HCT116 (cell line): ENCODE results near the gene CCDC158.

Experiments
- CEBPB ChIP-seq: IDR thresholded peaks from 2 replicates; pipeline ENCODE4 v1.6.1; 2012; ENCODE audit warnings: low read depth
- EZH2phosphoT487 ChIP-seq: fragments of 200-600 bp; IDR thresholded peaks from 2 replicates; pipeline ENCODE4 v1.6.1; 2018; ENCODE audit warnings: antibody characterized with exemption, borderline replicate concordance
- JUND ChIP-seq: IDR thresholded peaks from 2 replicates; pipeline ENCODE4 v1.6.1; 2012
- MAX ChIP-seq: IDR thresholded peaks from 2 replicates; pipeline ENCODE4 v1.6.1; 2012
- POLR2A ChIP-seq: IDR thresholded peaks from 2 replicates; pipeline ENCODE4 v1.7.0; 2011; ENCODE audit warnings: borderline replicate concordance; ENCODE audit not compliant: insufficient read depth, insufficient read length; ENCODE audit errors: extremely low read depth
- POLR2AphosphoS5 ChIP-seq: IDR thresholded peaks from 2 replicates; pipeline ENCODE4 v1.6.1; 2011; ENCODE audit warnings: mild to moderate bottlenecking, low read depth, low read length, moderate library complexity
- YY1 ChIP-seq: IDR thresholded peaks from 2 replicates; pipeline ENCODE4 v1.6.1; 2011; ENCODE audit warnings: low read length, low read depth, moderate library complexity, mild to moderate bottlenecking; ENCODE audit not compliant: insufficient replicate concordance; ENCODE audit errors: extremely low read depth
- ZNF274 ChIP-seq: fragments of 200-500 bp; sonication (Bioruptor generic); IDR thresholded peaks from 2 replicates; pipeline ENCODE4 v1.6.1; 2014; ENCODE audit warnings: mild to moderate bottlenecking, low read depth, low read length, inconsistent platforms
- TF ChIP-seq, protein P1 (sequence below), 3 experiments: fragments of 200-600 bp in 1 of 3; sonication (generic) in 1 of 3; IDR thresholded peaks in 2 of 3; conservative IDR thresholded peaks in 1 of 3; 2 replicates each; pipeline ENCODE4 v1.5.1; 2012 to 2017; ENCODE audit warnings: low read depth in 2 of 3, low read length in 2 of 3, antibody characterized with exemption in 1 of 3, borderline replicate concordance in 1 of 3, control low read depth in 1 of 3, mild to moderate bottlenecking in 1 of 3, mixed read lengths in 1 of 3, mixed run types in 1 of 3, moderate library complexity in 1 of 3; ENCODE audit not compliant: insufficient read depth in 1 of 3
- TF ChIP-seq, protein P2 (sequence below): IDR thresholded peaks from 2 replicates; pipeline ENCODE4 v1.6.1; 2011; ENCODE audit warnings: mild to moderate bottlenecking, low read length, moderate library complexity; ENCODE audit not compliant: insufficient replicate concordance; ENCODE audit errors: extremely low read depth

- TF ChIP-seq, protein P1, sequence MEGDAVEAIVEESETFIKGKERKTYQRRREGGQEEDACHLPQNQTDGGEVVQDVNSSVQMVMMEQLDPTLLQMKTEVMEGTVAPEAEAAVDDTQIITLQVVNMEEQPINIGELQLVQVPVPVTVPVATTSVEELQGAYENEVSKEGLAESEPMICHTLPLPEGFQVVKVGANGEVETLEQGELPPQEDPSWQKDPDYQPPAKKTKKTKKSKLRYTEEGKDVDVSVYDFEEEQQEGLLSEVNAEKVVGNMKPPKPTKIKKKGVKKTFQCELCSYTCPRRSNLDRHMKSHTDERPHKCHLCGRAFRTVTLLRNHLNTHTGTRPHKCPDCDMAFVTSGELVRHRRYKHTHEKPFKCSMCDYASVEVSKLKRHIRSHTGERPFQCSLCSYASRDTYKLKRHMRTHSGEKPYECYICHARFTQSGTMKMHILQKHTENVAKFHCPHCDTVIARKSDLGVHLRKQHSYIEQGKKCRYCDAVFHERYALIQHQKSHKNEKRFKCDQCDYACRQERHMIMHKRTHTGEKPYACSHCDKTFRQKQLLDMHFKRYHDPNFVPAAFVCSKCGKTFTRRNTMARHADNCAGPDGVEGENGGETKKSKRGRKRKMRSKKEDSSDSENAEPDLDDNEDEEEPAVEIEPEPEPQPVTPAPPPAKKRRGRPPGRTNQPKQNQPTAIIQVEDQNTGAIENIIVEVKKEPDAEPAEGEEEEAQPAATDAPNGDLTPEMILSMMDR (IDR thresholded peaks at IDR 0.05 in 2 of 3, conservative IDR thresholded peaks at IDR 0.05 in 1 of 3; ENCODE audit: borderline replicate concordance in 1 of 3, insufficient read depth in 1 of 3, low read depth in 2 of 3, low read length in 2 of 3): no peak
- TF ChIP-seq POLR2A: no peak
- no peak for TF ChIP-seq ZNF274
- TF ChIP-seq POLR2AphosphoS5: no peak
- TF ChIP-seq YY1: no peak
- no peak for TF ChIP-seq MAX
- TF ChIP-seq, protein P2, sequence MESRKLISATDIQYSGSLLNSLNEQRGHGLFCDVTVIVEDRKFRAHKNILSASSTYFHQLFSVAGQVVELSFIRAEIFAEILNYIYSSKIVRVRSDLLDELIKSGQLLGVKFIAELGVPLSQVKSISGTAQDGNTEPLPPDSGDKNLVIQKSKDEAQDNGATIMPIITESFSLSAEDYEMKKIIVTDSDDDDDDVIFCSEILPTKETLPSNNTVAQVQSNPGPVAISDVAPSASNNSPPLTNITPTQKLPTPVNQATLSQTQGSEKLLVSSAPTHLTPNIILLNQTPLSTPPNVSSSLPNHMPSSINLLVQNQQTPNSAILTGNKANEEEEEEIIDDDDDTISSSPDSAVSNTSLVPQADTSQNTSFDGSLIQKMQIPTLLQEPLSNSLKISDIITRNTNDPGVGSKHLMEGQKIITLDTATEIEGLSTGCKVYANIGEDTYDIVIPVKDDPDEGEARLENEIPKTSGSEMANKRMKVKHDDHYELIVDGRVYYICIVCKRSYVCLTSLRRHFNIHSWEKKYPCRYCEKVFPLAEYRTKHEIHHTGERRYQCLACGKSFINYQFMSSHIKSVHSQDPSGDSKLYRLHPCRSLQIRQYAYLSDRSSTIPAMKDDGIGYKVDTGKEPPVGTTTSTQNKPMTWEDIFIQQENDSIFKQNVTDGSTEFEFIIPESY: no peak
- TF ChIP-seq CEBPB: no peak
- no peak for TF ChIP-seq EZH2phosphoT487
- TF ChIP-seq JUND: no peak
These were observed 28.9 kb upstream of the CCDC158 start for GRCh38 chr4:76449833-76450232.
